AG04449 (cell line): ENCODE measurements around the gene ZBTB7C.

Experiments used
- CTCF ChIA-PET: fragments of 350-600 bp; formaldehyde crosslinking; extraction: SDS; loops from one replicate; lab custom pipeline; 2021; ENCODE audit warnings: antibody characterized with exemption; lab: Yijun Ruan, JAX
- POLR2A ChIA-PET: fragments of 400-600, 350-600 bp; formaldehyde crosslinking; extraction: SDS; loops from one replicate; lab custom pipeline; 2020; ENCODE audit warnings: antibody characterized with exemption, inconsistent platforms; lab: Yijun Ruan, JAX
- DNase-seq: peaks from one replicate; pipeline ENCODE4 v3.0.0-alpha.2; 2010; ENCODE audit warnings: low read depth, low spot score
- H3K4me3 ChIP-seq: 2 replicates; pipeline ENCODE4 v1.5.1; 2011; ENCODE audit warnings: low read depth, mild to moderate bottlenecking, control low read depth, low read length
- TF ChIP-seq, protein P1 (sequence below): IDR thresholded peaks from one replicate; pipeline ENCODE4 v1.5.1; 2011; ENCODE audit warnings: mild to moderate bottlenecking, moderate library complexity, low read length, control low read depth, inconsistent platforms; ENCODE audit not compliant: insufficient read depth; ENCODE audit errors: missing control alignments

The ZBTB7C gene

DNA sequence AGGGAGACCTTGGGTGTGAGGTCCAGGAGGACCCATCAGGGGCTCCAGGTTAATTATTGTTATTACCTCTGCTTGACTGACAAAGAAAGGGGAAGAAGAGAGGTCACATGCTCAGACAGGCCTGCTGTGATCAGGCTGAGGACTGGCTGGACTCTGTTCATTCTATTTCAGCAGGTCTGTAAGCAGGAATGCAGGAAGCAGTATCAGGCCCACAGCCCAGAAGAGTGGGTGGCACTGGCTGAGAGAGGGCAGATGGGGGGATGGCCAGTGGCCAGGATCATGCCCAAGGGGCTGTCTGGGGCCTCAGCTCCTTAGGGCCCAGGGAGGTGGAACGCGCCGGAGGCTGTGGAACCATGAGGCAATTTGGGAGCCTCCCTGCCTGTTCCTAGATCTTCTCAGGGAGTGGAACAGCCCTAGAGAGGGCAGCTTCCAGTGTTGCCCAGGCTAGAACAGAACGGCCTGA lies 43.7 kb upstream of the ZBTB7C start:
- DNase-seq = no peak
- CTCF ChIA-PET = interaction anchor here (14.7 kb wide), 1 partner anchor 8 kb away, joined by 227 read pairs; no protein-coding TSS in a partner anchor
- TF ChIP-seq, protein P1, sequence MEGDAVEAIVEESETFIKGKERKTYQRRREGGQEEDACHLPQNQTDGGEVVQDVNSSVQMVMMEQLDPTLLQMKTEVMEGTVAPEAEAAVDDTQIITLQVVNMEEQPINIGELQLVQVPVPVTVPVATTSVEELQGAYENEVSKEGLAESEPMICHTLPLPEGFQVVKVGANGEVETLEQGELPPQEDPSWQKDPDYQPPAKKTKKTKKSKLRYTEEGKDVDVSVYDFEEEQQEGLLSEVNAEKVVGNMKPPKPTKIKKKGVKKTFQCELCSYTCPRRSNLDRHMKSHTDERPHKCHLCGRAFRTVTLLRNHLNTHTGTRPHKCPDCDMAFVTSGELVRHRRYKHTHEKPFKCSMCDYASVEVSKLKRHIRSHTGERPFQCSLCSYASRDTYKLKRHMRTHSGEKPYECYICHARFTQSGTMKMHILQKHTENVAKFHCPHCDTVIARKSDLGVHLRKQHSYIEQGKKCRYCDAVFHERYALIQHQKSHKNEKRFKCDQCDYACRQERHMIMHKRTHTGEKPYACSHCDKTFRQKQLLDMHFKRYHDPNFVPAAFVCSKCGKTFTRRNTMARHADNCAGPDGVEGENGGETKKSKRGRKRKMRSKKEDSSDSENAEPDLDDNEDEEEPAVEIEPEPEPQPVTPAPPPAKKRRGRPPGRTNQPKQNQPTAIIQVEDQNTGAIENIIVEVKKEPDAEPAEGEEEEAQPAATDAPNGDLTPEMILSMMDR = no peak
- H3K4me3 ChIP-seq = no peak overlapping the region
- POLR2A ChIA-PET = no interaction called here

DNA sequence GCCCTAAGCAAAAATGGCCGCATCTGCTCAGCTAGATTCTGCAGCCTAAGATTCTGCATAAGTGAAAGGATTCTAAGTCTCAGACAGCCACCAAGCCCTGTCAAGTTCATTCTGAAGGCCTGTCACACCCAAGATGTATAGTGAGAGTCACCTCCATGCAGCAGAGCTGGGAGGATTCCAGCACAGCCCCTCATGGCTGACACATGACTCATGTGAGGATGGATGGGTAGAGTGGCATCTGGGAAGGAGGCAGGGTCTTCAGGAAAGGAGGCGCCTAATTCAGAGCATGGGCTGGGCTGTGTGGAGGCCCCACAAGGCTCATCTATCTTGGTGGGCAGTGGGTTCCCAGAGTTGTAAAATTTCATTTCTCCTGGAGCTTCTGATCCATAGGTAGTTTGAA lies 41.5 kb upstream of the ZBTB7C start:
- TF ChIP-seq, protein P1 = no peak
- ChIA-PET POLR2A (no interaction called here), CTCF (interaction anchor here (0.8 to 1.4 kb wide), 3 partner anchors 219 to 420 kb away, joined by 3 to 5 read pairs (median 3); no protein-coding TSS in a partner anchor)

DNA sequence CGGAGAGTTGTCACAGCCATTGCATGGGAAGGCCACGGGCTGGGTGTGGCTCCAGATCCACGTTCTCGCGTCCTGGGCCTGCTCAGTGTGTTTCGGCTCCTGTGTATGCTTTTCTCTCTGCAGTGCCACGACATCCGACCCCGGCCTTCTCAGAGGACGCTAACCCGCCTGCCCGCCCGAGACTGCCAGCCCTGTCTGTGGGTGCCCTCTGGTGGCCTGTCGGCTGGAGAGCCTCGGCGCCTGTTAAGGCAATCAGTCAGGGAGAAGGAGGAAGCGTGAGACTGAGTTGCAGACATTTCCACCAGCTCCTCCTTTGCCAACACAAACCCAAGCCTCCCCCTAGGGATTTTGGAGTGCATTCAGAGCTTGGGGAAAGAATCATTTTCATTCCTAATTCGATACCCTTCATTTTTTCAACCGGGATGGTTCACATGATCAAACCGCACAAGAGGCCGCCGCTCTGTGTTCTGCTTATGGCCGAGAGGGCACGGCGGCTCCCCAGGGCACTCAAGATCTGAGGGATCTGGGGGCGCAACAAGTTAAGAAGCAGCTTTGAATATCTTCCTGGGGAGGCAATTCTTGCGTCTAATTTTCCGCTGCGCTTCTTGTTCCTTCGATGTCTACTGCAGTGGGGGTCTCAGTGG lies 37.5 kb upstream of the ZBTB7C start:
- ChIA-PET POLR2A (interaction anchor here (0.7 kb wide), 1 partner anchor 14 kb away, joined by 3 read pairs; no protein-coding TSS in a partner anchor), CTCF (interaction anchor here (0.7 to 11.2 kb wide), 24 partner anchors 11 to 554 kb away, joined by 3 to 227 read pairs (median 6); no protein-coding TSS in a partner anchor)
- peak; percentile 17 for DNase-seq
- H3K4me3 ChIP-seq = no peak overlapping the region
- TF ChIP-seq, protein P1 = peak; percentile 98

More for the DNA sequence above, 41.5 kb upstream of the ZBTB7C start:
- no peak overlapping the region for H3K4me3 ChIP-seq
- no peak for DNase-seq

DNA sequence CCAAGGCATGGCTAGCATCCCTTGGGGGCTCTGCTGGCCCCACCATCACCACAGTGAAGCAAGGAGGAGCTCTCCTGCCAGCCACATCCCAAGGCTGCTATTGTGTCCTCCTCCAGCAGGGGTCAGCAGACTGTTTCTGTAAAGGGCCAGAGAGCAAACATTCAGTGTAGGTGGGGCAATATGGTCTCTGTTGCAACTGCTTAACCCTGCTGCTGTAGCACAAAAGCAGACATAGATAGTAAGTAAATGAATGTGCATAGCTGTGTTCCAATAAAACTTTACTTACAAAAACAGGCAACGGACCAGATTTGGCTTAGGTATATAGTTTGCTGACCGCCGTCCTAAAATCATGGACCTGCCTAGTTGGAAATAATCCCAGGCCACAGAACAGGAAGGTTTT lies 36.4 kb upstream of the ZBTB7C start:
- no peak for DNase-seq
- H3K4me3 ChIP-seq = no peak overlapping the region
- CTCF ChIA-PET = interaction anchor here (0.6 to 11.2 kb wide), 37 partner anchors 10 to 987 kb away, joined by 3 to 227 read pairs (median 5); partner anchors contain the start of genes CTIF and ZBTB7C
- TF ChIP-seq, protein P1 = peak; percentile 95
- POLR2A ChIA-PET = no interaction called here

DNA sequence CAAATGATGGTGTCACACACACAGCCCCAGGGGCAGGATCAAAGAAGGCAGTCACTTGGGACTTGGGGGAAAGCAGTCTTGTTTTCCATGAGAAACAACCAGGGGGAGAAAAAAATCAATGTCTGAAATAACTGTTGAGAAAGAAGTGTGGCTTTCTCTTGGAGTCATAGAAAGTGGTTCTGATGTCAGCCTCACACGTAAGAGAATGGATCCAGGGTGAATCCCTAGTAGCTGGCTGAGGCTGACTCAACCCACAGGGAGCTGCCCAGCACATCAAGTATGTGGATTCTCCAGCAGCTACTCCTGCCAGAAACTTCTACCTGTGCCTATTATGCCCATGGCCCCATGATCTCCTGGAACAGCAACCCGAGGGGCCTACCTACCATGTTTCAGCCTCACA lies 33.6 kb upstream of the ZBTB7C start:
- DNase-seq = no peak
- ChIA-PET POLR2A (no interaction called here), CTCF (interaction anchor here (1.3 to 11.2 kb wide), 4 partner anchors 16 to 419 kb away, joined by 4 to 227 read pairs (median 41); no protein-coding TSS in a partner anchor)
- TF ChIP-seq, protein P1 = no peak
- H3K4me3 ChIP-seq = no peak overlapping the region

DNA sequence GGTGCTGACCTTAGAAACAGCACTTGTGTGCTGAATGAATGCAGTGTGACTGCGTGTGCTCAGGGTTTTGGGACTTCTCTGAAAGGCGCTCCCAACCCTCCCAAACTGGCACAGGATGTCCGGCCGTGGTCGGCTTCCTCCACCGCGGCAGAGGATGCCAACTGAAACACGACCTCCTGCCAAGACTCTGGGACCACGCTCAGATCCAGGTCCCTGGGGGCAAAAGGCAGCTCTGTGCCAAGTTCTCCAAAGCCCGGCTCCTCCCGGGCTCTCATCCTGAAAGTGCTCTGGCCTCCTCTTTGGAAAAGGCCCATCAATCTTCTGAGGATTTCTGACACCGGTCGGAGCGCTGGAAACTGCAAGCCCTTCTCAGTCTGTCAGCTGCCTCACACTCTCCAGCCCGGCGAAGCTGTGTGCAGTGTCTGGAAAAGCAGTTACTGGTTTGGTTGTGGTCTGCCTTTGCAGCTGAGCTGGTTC lies 32.3 kb upstream of the ZBTB7C start:
- TF ChIP-seq, protein P1 = no peak
- H3K4me3 ChIP-seq = no peak overlapping the region
- no peak for DNase-seq
- ChIA-PET CTCF (interaction anchor here (11.2 kb wide), 1 partner anchor 18 kb away, joined by 227 read pairs; no protein-coding TSS in a partner anchor), POLR2A (no interaction called here)
